ENCODE measurements around the gene GLP2R.

The GLP2R gene

DNA sequence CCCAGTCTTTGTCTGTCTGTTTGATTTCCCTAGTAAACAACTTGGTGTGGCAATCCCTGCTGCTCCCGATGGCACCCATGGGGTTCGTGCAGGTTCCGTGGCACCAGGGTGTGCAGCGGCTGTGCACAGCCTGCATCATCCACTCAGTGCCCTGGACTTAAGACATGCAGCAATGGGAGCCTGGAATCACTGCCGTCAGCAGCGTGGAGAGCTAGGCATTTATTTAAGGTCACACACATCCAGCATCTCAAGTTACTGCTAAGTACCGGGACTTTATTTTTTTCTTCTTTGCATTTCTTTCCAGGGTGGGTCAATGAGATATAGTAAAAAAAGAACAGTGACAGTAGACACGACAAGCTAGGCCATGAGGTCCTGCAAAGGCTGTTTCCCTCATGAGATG lies 37.1 kb upstream of the GLP2R start:
- no peak for DNase-seq (ENCODE audit: low read depth, low spot score)
- ChIA-PET POLR2A (no interaction called here), CTCF (no interaction called here)
- no peak for TF ChIP-seq CTCF (IDR thresholded peaks at IDR 0.05; ENCODE audit: insufficient read depth, low read length, missing control alignments)
- no peak overlapping the region for H3K4me3 ChIP-seq (ENCODE audit: low read depth, low read length)

GRCh38 chr17:9790316-9790715 lies 35.4 kb upstream of the GLP2R start:
- TF ChIP-seq CTCF (IDR thresholded peaks at IDR 0.05; ENCODE audit: insufficient read depth, low read length, missing control alignments): no peak
- CTCF ChIA-PET: interaction anchor here (1.4 kb wide), 1 partner anchor 25 kb away, joined by 4 read pairs; no protein-coding TSS in a partner anchor
- POLR2A ChIA-PET: no interaction called here
- no peak overlapping the region for H3K4me3 ChIP-seq (ENCODE audit: low read depth, low read length)
- no peak for DNase-seq (ENCODE audit: low read depth, low spot score)

DNA sequence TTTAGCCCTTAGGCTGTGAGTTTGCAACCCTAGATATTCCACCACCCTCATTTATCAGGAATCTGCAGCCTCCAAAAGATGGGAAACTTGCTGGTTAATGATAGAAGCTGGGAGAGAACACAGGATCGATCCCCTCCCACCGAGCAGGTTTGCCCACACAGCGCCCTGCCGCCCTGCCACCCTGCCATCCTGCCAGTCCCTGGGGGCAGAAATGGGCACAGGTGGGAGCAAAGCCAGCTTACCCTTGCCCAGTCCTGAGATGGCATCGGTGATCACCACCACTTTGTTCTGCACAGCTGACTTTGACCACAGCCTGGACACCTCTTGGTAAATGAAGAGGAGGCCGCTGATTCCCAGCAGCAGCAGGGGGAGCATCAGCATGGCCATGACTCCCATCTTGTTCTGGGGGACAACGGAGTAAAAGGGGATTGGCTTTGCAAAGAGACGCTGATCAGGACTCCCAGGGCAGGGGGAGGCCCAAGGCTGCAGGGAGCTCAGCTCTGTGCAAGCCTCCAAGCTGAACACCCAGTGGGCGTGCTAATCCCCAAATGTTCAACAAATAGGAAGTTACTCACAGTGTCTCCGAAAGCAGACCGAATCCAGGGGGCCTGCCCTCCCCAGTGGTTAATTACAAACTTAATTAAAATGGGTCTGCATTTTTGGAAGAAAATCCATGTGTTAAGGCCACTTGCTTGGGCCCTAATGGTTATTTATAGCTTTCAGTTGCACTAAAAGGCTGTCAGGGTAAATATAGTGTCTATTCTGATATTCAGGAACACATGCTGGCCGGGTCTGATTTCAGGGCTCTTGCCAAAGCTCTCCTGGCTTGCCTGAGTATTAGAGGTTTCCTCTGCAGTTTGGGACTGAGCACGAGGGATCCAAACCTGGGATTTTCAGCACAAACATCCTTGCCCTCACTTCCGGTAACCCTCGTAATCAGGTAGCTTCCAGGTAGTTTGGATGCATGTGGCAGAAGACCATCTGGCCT lies 34.5 kb upstream of the GLP2R start, which contains the start of gene DHRS7C:
Gene DHRS7C (minus strand): TSS at position 704 of the 988 bp plus-strand sequence. CDS start 308 bp downstream, at position 396.
- H3K4me3 ChIP-seq (ENCODE audit: low read depth, low read length): no peak within 1 kb of the TSS
- no peak for DNase-seq (ENCODE audit: low read depth, low spot score)
- CTCF ChIA-PET: interaction anchor here (1.4 kb wide), 1 partner anchor 26 kb away, joined by 4 read pairs; no protein-coding TSS in a partner anchor
- no peak for TF ChIP-seq CTCF (IDR thresholded peaks at IDR 0.05; ENCODE audit: insufficient read depth, low read length, missing control alignments)
- POLR2A ChIA-PET: no interaction called here

GRCh38 chr17:9792181-9792840 lies 33.4 kb upstream of the GLP2R start:
- no peak overlapping the region for H3K4me3 ChIP-seq (ENCODE audit: low read depth, low read length)
- no peak for TF ChIP-seq CTCF (IDR thresholded peaks at IDR 0.05; ENCODE audit: insufficient read depth, low read length, missing control alignments)
- ChIA-PET CTCF (no interaction called here), POLR2A (no interaction called here)
- no peak for DNase-seq (ENCODE audit: low read depth, low spot score)

GRCh38 chr17:9798008-9798407 lies 27.7 kb upstream of the GLP2R start:
- POLR2A ChIA-PET: no interaction called here
- DNase-seq (ENCODE audit: low read depth, low spot score): no peak
- no peak overlapping the region for H3K4me3 ChIP-seq (ENCODE audit: low read depth, low read length)
- CTCF ChIA-PET: no interaction called here
- no peak for TF ChIP-seq CTCF (IDR thresholded peaks at IDR 0.05; ENCODE audit: insufficient read depth, low read length, missing control alignments)

DNA sequence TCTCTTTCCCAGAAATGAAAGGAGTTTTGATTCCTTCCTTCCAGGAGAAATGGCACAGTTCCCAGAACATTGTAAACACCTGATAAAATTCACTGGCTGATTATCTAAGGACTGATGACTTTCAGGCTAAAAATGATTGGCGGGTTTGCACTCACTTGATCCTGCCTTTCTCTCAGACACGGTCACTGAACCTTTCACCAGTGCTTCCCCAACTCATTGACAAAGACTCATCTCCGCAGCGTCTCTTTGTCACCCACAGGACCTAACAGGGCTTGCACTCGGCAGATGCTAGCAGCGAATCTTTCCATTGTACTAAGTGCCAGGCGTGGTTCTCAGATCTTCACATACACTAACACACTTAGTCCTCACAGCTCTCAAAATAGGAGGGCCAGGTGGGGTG lies 27.0 kb upstream of the GLP2R start:
- no peak overlapping the region for H3K4me3 ChIP-seq (ENCODE audit: low read depth, low read length)
- DNase-seq (ENCODE audit: low read depth, low spot score): no peak
- no peak for TF ChIP-seq CTCF (IDR thresholded peaks at IDR 0.05; ENCODE audit: insufficient read depth, low read length, missing control alignments)
- ChIA-PET POLR2A (no interaction called here), CTCF (no interaction called here)

All from AG04449 (cell line).